ENCODE measurements around the gene BEST1. TPM values are rescaled to one million over a fixed set of nuclear protein-coding genes. Genes with fewer than 3 reads are reported as not detected.

The BEST1 gene
- total and polyA plus RNA-seq, 2 of the 13 experiments (the other 11 are each of a cell fraction or from before 2014, with no cell fraction given): 0.09 to 0.65 TPM

DNA sequence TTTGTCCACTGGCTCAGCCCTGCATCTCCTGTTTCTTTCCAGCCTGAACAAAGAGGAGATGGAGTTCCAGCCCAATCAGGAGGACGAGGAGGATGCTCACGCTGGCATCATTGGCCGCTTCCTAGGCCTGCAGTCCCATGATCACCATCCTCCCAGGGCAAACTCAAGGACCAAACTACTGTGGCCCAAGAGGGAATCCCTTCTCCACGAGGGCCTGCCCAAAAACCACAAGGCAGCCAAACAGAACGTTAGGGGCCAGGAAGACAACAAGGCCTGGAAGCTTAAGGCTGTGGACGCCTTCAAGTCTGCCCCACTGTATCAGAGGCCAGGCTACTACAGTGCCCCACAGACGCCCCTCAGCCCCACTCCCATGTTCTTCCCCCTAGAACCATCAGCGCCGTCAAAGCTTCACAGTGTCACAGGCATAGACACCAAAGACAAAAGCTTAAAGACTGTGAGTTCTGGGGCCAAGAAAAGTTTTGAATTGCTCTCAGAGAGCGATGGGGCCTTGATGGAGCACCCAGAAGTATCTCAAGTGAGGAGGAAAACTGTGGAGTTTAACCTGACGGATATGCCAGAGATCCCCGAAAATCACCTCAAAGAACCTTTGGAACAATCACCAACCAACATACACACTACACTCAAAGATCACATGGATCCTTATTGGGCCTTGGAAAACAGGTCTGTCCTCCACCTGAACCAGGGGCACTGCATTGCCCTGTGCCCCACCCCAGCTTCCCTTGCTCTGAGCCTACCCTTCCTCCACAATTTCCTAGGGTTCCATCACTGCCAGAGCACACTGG, 12.3 kb downstream of the BEST1 start:
- peaks cover 22% of the 10 kb centered on the region for H3K79me2 ChIP-seq (ENCODE audit: insufficient read depth, low read length)
- no peaks in the 10 kb centered on the region; a peak in 1 of 5 replicates for H3K27me3 ChIP-seq (ENCODE audit: control insufficient read depth in 1 of 2, insufficient read depth in 2 of 2, low read length in 2 of 2)
- peaks cover 52% of the 10 kb centered on the region for H3K4me1 ChIP-seq (ENCODE audit: insufficient read depth, low read length)
- H4K20me1 ChIP-seq (ENCODE audit: insufficient read depth, low read length): peaks cover 41% of the 10 kb centered on the region
- peak overlapping the region; percentile 46 for H3K27ac ChIP-seq (ENCODE audit: extremely low read length, insufficient read depth, low read length)
- H3K9me3 ChIP-seq (ENCODE audit: low read length): no peaks in the 10 kb centered on the region
- POLR2A ChIA-PET: interaction anchor here (0.9 to 9.7 kb wide), 14 partner anchors 7 to 170 kb away, joined by 3 to 323 read pairs (median 6); partner anchors contain the start of genes BEST1, FEN1 and TMEM258
- ATAC-seq: peak; percentile 34
- no peak overlapping the region for H2AFZ ChIP-seq (ENCODE audit: low read length)
- no peak for DNase-seq (ENCODE audit: low spot score)
- peaks cover 5 to 23% of the 10 kb centered on the region in 2 experiments; a peak in 4 of 5 replicates for H3K36me3 ChIP-seq (replicated peaks in 1 of 2; ENCODE audit: control insufficient read depth in 1 of 2, insufficient read depth in 2 of 2, low read length in 2 of 2)
- CTCF ChIA-PET (ENCODE audit: low intra/inter-chr PET ratio, low total read pairs): no interaction called here
- intact Hi-C loops (cut with micrococcal nuclease; ENCODE audit: unreplicated experiment): no loop called here
- 49% methylated on average over 12 of the region's 12 CpGs for WGBS (ENCODE audit: low lambda C conversion rate)
- no peak overlapping the region for H3K9ac ChIP-seq (ENCODE audit: insufficient read depth, low read depth, low read length)
- H3K4me2 ChIP-seq (ENCODE audit: low read depth, low read length): peak overlapping the region; percentile 55
- no peak for FAIRE-seq
- no TSS peak for BruUV-seq (replicated peaks)
- peak overlapping the region in 1 of 3 experiments; percentile 28; a peak in 1 of 6 replicates for H3K4me3 ChIP-seq (replicated peaks in 1 of 3; ENCODE audit: insufficient read depth in 1 of 3, low read depth in 2 of 3, low read length in 3 of 3)
- in situ Hi-C loops (cut with HindIII; ENCODE audit: extremely low pct_ligation_motif_present, low pct_unique_long_range_greater_than_20kb): no loop called here
- TF ChIP-seq NRL (CRISPR knock-in tag; IDR thresholded peaks at IDR 0.05; ENCODE audit: borderline replicate concordance) (no peak), ZBTB42 (CRISPR knock-in tag; IDR thresholded peaks at IDR 0.05) (no peak), REPIN1 (CRISPR knock-in tag; IDR thresholded peaks at IDR 0.05; ENCODE audit: borderline replicate concordance, low read depth) (0 out of 2 replicates have a peak, but pooled peaks have one; percentile 22), KDM6A (CRISPR knock-in tag; IDR thresholded peaks at IDR 0.05; ENCODE audit: low read depth) (no peak), PLRG1 (conservative IDR thresholded peaks at IDR 0.05) (no peak), PHF21A (CRISPR knock-in tag; IDR thresholded peaks at IDR 0.05) (0 out of 2 replicates have a peak, but pooled peaks have one; percentile 26), FOXK1 (CRISPR knock-in tag; IDR thresholded peaks at IDR 0.05; ENCODE audit: borderline replicate concordance, low read depth) (no peak), ZNF263 (CRISPR knock-in tag; IDR thresholded peaks at IDR 0.05) (peak; percentile 52), LCORL (IDR thresholded peaks at IDR 0.05) (no peak), LCORL (CRISPR knock-in tag; IDR thresholded peaks at IDR 0.05) (0 out of 2 replicates have a peak, but pooled peaks have one; percentile 13), AGO1 (IDR thresholded peaks at IDR 0.05; ENCODE audit: low read depth, low read length, poor library complexity, severe bottlenecking) (peak; percentile 79), XRCC5 (optimal IDR thresholded peaks at IDR 0.05; ENCODE audit: low read length) (no peak), CENPT (CRISPR knock-in tag; IDR thresholded peaks at IDR 0.05; ENCODE audit: low read depth) (no peak), TARDBP (CRISPR knock-in tag; IDR thresholded peaks at IDR 0.05) (no peak), ZNF432 (CRISPR knock-in tag; IDR thresholded peaks at IDR 0.05; ENCODE audit: borderline replicate concordance) (no peak), ZFP90 (CRISPR knock-in tag; IDR thresholded peaks at IDR 0.05; ENCODE audit: borderline replicate concordance) (no peak)
- TF ChIP-seq, protein P1, sequence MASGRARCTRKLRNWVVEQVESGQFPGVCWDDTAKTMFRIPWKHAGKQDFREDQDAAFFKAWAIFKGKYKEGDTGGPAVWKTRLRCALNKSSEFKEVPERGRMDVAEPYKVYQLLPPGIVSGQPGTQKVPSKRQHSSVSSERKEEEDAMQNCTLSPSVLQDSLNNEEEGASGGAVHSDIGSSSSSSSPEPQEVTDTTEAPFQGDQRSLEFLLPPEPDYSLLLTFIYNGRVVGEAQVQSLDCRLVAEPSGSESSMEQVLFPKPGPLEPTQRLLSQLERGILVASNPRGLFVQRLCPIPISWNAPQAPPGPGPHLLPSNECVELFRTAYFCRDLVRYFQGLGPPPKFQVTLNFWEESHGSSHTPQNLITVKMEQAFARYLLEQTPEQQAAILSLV (CRISPR knock-in tag; IDR thresholded peaks at IDR 0.05; ENCODE audit: borderline replicate concordance): no peak
- TF ChIP-seq, protein P2, sequence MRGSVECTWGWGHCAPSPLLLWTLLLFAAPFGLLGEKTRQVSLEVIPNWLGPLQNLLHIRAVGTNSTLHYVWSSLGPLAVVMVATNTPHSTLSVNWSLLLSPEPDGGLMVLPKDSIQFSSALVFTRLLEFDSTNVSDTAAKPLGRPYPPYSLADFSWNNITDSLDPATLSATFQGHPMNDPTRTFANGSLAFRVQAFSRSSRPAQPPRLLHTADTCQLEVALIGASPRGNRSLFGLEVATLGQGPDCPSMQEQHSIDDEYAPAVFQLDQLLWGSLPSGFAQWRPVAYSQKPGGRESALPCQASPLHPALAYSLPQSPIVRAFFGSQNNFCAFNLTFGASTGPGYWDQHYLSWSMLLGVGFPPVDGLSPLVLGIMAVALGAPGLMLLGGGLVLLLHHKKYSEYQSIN (CRISPR knock-in tag; IDR thresholded peaks at IDR 0.05; ENCODE audit: borderline replicate concordance): no peak
- TF ChIP-seq, protein P3, sequence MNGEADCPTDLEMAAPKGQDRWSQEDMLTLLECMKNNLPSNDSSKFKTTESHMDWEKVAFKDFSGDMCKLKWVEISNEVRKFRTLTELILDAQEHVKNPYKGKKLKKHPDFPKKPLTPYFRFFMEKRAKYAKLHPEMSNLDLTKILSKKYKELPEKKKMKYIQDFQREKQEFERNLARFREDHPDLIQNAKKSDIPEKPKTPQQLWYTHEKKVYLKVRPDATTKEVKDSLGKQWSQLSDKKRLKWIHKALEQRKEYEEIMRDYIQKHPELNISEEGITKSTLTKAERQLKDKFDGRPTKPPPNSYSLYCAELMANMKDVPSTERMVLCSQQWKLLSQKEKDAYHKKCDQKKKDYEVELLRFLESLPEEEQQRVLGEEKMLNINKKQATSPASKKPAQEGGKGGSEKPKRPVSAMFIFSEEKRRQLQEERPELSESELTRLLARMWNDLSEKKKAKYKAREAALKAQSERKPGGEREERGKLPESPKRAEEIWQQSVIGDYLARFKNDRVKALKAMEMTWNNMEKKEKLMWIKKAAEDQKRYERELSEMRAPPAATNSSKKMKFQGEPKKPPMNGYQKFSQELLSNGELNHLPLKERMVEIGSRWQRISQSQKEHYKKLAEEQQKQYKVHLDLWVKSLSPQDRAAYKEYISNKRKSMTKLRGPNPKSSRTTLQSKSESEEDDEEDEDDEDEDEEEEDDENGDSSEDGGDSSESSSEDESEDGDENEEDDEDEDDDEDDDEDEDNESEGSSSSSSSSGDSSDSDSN (CRISPR knock-in tag; IDR thresholded peaks at IDR 0.05): 0 out of 2 replicates have a peak, but pooled peaks have one; percentile 2
